ENCODE data around the gene TRHDE.

DNA sequence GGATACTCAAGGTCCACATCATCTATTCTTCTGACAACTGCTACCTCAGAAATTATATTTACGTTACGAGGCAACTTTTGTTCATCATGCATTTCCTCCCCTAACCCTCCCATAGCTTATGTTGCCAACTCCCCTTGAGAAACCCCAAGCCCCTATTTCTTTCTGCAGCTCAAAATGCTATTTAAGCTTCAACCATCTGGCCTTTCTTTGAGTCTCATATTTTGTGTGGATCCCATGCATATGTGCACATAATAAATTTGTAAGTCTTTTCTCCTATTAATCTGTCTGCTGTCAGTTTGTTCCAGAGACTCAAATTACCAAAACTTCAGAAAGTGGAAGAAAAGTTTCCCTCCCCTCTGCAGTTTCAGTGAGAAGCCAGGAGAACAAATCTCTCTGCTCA, 444.1 kb downstream of the TRHDE start:
- TF ChIP-seq, protein P1, sequence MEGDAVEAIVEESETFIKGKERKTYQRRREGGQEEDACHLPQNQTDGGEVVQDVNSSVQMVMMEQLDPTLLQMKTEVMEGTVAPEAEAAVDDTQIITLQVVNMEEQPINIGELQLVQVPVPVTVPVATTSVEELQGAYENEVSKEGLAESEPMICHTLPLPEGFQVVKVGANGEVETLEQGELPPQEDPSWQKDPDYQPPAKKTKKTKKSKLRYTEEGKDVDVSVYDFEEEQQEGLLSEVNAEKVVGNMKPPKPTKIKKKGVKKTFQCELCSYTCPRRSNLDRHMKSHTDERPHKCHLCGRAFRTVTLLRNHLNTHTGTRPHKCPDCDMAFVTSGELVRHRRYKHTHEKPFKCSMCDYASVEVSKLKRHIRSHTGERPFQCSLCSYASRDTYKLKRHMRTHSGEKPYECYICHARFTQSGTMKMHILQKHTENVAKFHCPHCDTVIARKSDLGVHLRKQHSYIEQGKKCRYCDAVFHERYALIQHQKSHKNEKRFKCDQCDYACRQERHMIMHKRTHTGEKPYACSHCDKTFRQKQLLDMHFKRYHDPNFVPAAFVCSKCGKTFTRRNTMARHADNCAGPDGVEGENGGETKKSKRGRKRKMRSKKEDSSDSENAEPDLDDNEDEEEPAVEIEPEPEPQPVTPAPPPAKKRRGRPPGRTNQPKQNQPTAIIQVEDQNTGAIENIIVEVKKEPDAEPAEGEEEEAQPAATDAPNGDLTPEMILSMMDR (IDR thresholded peaks at IDR 0.05; ENCODE audit: low read depth, low read length) = no peak
- no peak for TF ChIP-seq EZH2phosphoT487 (IDR thresholded peaks at IDR 0.05; ENCODE audit: low read depth)
